Naive B cell (primary cell): ENCODE results near the gene RDH14. TPM values are rescaled to one million over a fixed set of nuclear protein-coding genes. Genes with fewer than 3 reads are reported as not detected.
A peak's percentile ranks its signal among the peaks of the same experiment; 100 is the strongest.

Experiments
- ATAC-seq, 2 donors: fragments of 150-1000 bp; cut with Tn5 transposase; 2 replicates each; pipeline ENCODE4 v1.10.0; 2021; ENCODE audit warnings: low read depth in 2 of 2, mild to moderate bottlenecking in 2 of 2, moderate library complexity in 2 of 2
- DNase-seq: peaks from one replicate; pipeline ENCODE4 v3.0.0; 2022
- H3K27ac Mint-ChIP-seq, 6 donors: one replicate each; pipeline ENCODE4 v1.8.0; 2020 to 2022; ENCODE audit warnings: mild to moderate bottlenecking in 6 of 6, mixed read lengths in 6 of 6, moderate library complexity in 5 of 6, inconsistent platforms in 2 of 6
- H3K27me3 Mint-ChIP-seq, 3 donors: one replicate each; pipeline ENCODE4 v1.8.0; 2021 to 2022; ENCODE audit warnings: mixed read lengths in 3 of 3, mild to moderate bottlenecking in 1 of 3
- H3K36me3 Mint-ChIP-seq, 2 donors: one replicate each; pipeline ENCODE4 v1.8.0; 2020 to 2022; ENCODE audit warnings: mixed read lengths in 2 of 2, inconsistent platforms in 1 of 2, mild to moderate bottlenecking in 1 of 2
- H3K4me1 Mint-ChIP-seq, 3 donors: one replicate each; pipeline ENCODE4 v1.8.0; 2020 to 2022; ENCODE audit warnings: mixed read lengths in 3 of 3, inconsistent platforms in 1 of 3, mild to moderate bottlenecking in 1 of 3, moderate library complexity in 1 of 3
- H3K4me3 Mint-ChIP-seq, 8 donors: one replicate each; pipeline ENCODE4 v1.8.0; 2020 to 2022; ENCODE audit warnings: mild to moderate bottlenecking in 8 of 8, mixed read lengths in 8 of 8, moderate library complexity in 8 of 8, inconsistent platforms in 2 of 8
- H3K9me3 Mint-ChIP-seq, 7 donors: one replicate each; pipeline ENCODE4 v1.8.0; 2020 to 2022; ENCODE audit warnings: mixed read lengths in 7 of 7, mild to moderate bottlenecking in 5 of 7, inconsistent platforms in 2 of 7, moderate library complexity in 1 of 7
- polyA plus RNA-seq, 6 donors: library from polyadenylated mRNA; unstranded; fragments of 300-500 nt; fragmentation: Illumina TruSeq; gene quantifications; one replicate each; pipeline ENCODE4 v1.2.3, GENCODE V29; 2021; ENCODE audit warnings: low read depth in 6 of 6

Gene RDH14
- polyA plus RNA-seq, 6 donors from 2014 or later, result 44.7 to 66.8 (median 62.1) TPM

DNA sequence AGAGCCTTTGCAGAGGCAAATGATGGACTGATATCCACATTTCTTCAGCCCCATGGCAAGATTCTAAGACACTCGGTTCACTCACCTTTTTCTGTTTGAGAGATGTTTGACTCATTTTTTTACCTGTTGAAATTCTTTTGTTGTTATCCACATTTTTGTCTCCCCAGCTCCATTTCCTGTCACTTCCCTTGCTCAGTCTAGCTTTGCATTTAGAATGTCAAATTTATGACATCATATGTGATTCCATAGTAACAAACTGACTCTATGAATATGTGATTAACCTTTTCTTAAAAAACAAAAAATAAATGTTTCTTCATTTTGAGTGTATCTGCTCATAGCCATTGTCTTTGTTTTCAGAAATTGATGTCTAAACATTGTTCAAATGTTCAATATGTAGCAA, 28.9 kb upstream of the RDH14 start, which contains the start of gene NT5C1B:
Gene NT5C1B (minus strand): TSS at position 216 of the 400 bp plus-strand sequence. CDS start 101 bp downstream, at position 115.
- H3K4me3 Mint-ChIP-seq, result no peak within 1 kb of the TSS
- H3K36me3 Mint-ChIP-seq, result peaks cover 11 to 25% of the 10 kb centered on the region in 2 donors
- no peak within 1 kb of the TSS for H3K27ac Mint-ChIP-seq
- DNase-seq (no peak), ATAC-seq (no peak)
- H3K4me1 Mint-ChIP-seq, result no peaks in the 10 kb centered on the region
- peaks cover 0 to 5% (median 0%) of the 10 kb centered on the region in 3 donors for H3K27me3 Mint-ChIP-seq
- H3K9me3 Mint-ChIP-seq, result peaks cover 0 to 13% (median 2%) of the 10 kb centered on the region in 7 donors

- H3K27ac Mint-ChIP-seq, result no peak overlapping the region
- peaks cover 16 to 23% of the 10 kb centered on the region in 2 donors for H3K36me3 Mint-ChIP-seq
- no peak for DNase-seq
- ATAC-seq, result no peak
- H3K9me3 Mint-ChIP-seq, result peaks cover 0 to 13% (median 2%) of the 10 kb centered on the region in 7 donors
- H3K4me1 Mint-ChIP-seq, result no peaks in the 10 kb centered on the region
- no peak overlapping the region for H3K4me3 Mint-ChIP-seq
- H3K27me3 Mint-ChIP-seq, result peaks cover 0 to 5% (median 0%) of the 10 kb centered on the region in 3 donors
These were observed 28.3 kb upstream of the RDH14 start for GRCh38 chr2:18588802-18589201.

- Mint-ChIP-seq H3K27me3 (no peaks in the 10 kb centered on the region), H3K36me3 (peaks cover 21 to 25% of the 10 kb centered on the region in 2 donors), H3K4me1 (no peaks in the 10 kb centered on the region), H3K9me3 (peaks cover 0 to 19% (median 2%) of the 10 kb centered on the region in 7 donors), H3K27ac (no peak overlapping the region), H3K4me3 (no peak overlapping the region)
- no peak for DNase-seq
- no peak for ATAC-seq
These were observed 27.6 kb upstream of the RDH14 start for GRCh38 chr2:18588049-18588448.

DNA sequence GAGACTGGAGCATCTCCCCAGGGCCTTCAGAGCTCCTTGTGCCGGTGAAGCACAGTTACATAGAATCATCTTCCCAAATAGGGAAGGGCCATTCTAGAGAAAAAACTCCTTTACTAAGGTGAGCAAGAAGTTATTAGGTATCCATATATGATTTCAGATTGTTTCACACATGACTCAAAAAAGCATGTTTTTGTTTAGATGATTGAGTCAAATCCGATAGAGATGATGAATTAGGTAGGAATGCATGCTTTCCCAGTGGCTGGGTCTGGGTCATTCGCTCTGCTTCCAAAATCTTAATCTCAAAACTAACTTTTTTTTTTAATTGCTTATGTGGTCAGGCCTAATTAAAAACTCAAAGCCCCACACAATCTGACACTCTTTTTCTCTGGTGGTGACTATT, 25.1 kb upstream of the RDH14 start:
- no peak for DNase-seq
- Mint-ChIP-seq H3K27ac (no peak overlapping the region), H3K27me3 (no peaks in the 10 kb centered on the region), H3K4me1 (no peaks in the 10 kb centered on the region), H3K4me3 (no peak overlapping the region), H3K36me3 (peaks cover 15 to 21% of the 10 kb centered on the region in 2 donors), H3K9me3 (peaks cover 0 to 19% (median 2%) of the 10 kb centered on the region in 7 donors)
- no peak for ATAC-seq

- Mint-ChIP-seq H3K27me3 (no peaks in the 10 kb centered on the region), H3K4me3 (no peak overlapping the region), H3K27ac (no peak overlapping the region), H3K4me1 (no peaks in the 10 kb centered on the region), H3K9me3 (peaks cover 0 to 22% (median 2%) of the 10 kb centered on the region in 7 donors), H3K36me3 (peaks cover 15 to 21% of the 10 kb centered on the region in 2 donors)
- ATAC-seq, result no peak
- no peak for DNase-seq
These were observed 24.1 kb upstream of the RDH14 start for GRCh38 chr2:18584608-18584954.

DNA sequence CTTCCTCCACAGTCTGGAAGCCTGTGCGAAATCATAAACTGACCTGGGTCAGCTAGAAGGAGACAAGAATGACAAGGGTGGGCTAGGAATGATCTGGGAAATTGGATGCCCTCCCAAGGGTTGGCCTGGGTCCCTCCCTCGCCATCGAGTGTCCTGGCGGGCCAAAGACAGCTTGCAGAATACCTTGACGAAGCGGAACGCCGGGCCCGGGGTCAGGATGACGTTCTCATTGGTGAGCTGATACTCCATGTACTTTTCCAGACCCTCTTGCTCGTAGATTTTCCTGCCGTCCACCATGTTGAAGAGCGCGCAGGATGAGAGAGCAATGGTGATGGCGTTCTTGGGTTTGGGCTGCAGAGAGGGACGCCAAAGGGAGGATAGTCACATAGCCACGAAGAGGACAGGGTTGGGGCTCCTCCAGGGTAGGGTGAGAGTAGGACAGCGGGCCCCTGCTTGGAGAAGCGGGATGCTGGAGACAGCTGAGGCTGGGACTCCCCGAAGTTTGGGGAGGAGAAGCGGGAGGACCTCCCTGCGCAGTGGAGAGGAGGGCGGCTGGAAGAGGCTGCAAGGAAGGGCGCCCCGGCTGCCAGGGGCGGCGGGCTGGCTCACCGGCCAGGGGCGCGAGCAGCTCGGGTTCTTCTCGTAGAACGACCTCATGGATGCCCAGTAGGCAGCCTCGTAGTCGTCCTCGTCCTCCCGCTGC, 23.6 kb upstream of the RDH14 start:
- Mint-ChIP-seq H3K27ac (no peak overlapping the region), H3K4me3 (peak overlapping the region in 1 of 8 donors; percentile 22), H3K9me3 (peaks cover 0 to 27% (median 5%) of the 10 kb centered on the region in 7 donors), H3K4me1 (no peaks in the 10 kb centered on the region), H3K36me3 (peaks cover 15 to 21% of the 10 kb centered on the region in 2 donors), H3K27me3 (no peaks in the 10 kb centered on the region)
- no peak for ATAC-seq
- no peak for DNase-seq

- Mint-ChIP-seq H3K27me3 (peaks cover 0 to 7% (median 4%) of the 10 kb centered on the region in 3 donors), H3K4me1 (no peaks in the 10 kb centered on the region), H3K9me3 (peaks cover 0 to 42% (median 19%) of the 10 kb centered on the region in 7 donors), H3K36me3 (peaks cover 21 to 26% of the 10 kb centered on the region in 2 donors), H3K4me3 (no peak overlapping the region), H3K27ac (no peak overlapping the region)
- ATAC-seq, result no peak
- no peak for DNase-seq
These were observed 20.2 kb upstream of the RDH14 start for GRCh38 chr2:18580606-18581005.

DNA sequence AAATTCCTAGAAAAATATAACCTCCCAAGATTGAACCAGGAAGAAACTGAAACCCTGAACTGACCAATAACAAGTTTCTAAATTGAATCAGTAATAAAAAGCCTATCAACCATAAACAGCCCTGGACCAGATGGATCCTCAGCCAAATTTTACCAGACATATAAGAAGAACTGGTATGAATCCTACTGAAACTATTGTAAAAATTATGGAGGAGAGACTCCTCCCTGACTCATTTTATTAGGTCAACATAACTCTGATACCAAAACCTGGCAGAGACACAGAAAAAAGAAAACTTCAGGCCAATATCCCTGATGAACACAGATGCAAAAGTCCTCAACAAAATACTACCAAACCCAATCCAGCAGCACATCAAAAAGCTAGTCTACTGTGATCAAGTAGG, 17.6 kb upstream of the RDH14 start:
- Mint-ChIP-seq H3K27me3 (peaks cover 0 to 7% (median 4%) of the 10 kb centered on the region in 3 donors), H3K36me3 (peaks cover 13 to 16% of the 10 kb centered on the region in 2 donors), H3K27ac (no peak overlapping the region), H3K9me3 (peaks cover 0 to 31% (median 17%) of the 10 kb centered on the region in 7 donors), H3K4me3 (no peak overlapping the region), H3K4me1 (no peaks in the 10 kb centered on the region)
- DNase-seq, result no peak
- ATAC-seq, result no peak

- Mint-ChIP-seq H3K4me3 (no peak overlapping the region), H3K27me3 (peaks cover 0 to 5% (median 0%) of the 10 kb centered on the region in 3 donors), H3K27ac (no peak overlapping the region), H3K9me3 (peaks cover 0 to 14% (median 10%) of the 10 kb centered on the region in 7 donors), H3K36me3 (peaks cover 28 to 38% of the 10 kb centered on the region in 2 donors), H3K4me1 (peaks cover 0 to 5% (median 0%) of the 10 kb centered on the region in 3 donors)
- DNase-seq (no peak), ATAC-seq (no peak)
These were observed 5.8 kb upstream of the RDH14 start for GRCh38 chr2:18566145-18566769.

GRCh38 chr2:18560797-18561085, 288 bp upstream of the RDH14 start:
- H3K4me1 Mint-ChIP-seq, result peaks cover 29 to 41% (median 32%) of the 10 kb centered on the region in 3 donors
- H3K4me3 Mint-ChIP-seq, result peak overlapping the region; percentile 86 to 97 (median 95)
- DNase-seq (no peak), ATAC-seq (no peak)
- peaks cover 0 to 12% (median 10%) of the 10 kb centered on the region in 7 donors for H3K9me3 Mint-ChIP-seq
- H3K36me3 Mint-ChIP-seq, result peaks cover 9 to 15% of the 10 kb centered on the region in 2 donors
- peak overlapping the region; percentile 91 to 97 (median 95) for H3K27ac Mint-ChIP-seq
- no peaks in the 10 kb centered on the region for H3K27me3 Mint-ChIP-seq

DNA sequence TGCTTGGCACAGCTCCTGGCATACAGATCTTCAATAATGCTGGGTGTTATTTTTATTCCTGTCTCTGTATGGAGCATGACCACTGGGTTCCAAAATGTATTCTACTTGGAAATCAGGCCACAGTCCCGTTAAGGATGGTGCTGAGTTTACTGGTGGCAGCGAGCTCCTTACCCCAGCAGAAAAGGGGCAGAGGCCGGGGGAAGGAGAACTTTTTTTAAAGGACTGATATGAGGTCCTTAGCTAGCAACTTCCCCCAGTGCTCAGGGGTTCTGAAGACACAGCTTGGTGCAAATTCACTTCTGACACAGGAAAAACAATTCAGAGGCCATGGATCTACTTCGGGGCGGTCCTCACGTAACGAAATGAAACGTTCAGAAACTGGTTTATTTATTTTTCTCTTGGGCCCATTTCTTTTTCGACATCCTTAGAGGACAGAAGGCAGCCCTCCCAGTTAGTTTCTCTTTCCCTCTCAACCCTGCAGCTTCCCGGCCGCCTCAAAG, 872 bp downstream of the RDH14 start:
- Mint-ChIP-seq H3K9me3 (peaks cover 0 to 7% (median under 1%) of the 10 kb centered on the region in 7 donors), H3K27ac (peak overlapping the region; percentile 91 to 98 (median 98)), H3K36me3 (peaks cover 7% of the 10 kb centered on the region in 2 donors), H3K4me1 (peaks cover 36 to 41% (median 36%) of the 10 kb centered on the region in 3 donors), H3K4me3 (peak overlapping the region; percentile 86 to 96 (median 94)), H3K27me3 (no peaks in the 10 kb centered on the region)
- DNase-seq (no peak), ATAC-seq (no peak)

DNA sequence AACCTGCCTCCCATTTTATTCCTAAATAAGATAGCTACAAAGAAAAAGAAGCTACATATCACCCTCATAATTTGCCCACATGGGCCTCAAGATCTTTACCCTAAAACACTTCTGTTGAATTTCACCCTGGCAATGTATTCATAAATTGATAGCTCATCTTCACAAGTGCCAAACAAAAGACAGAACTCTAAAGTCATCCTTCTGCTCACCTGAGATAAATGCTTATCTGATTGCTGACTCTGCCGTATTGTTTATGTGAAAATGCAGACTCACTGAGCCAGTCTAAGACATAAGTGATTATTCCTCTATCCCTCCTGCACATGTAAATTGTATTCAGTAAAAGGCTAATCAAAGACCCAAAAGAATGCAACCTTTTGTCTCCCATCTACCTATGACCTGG, 2.0 kb downstream of the RDH14 start:
- Mint-ChIP-seq H3K4me3 (peak overlapping the region in 2 of 8 donors; percentile 37 to 96), H3K27me3 (no peaks in the 10 kb centered on the region), H3K9me3 (peaks cover 0 to 1% (median 0%) of the 10 kb centered on the region in 7 donors), H3K36me3 (peaks cover 5 to 7% of the 10 kb centered on the region in 2 donors), H3K4me1 (peaks cover 40 to 44% (median 41%) of the 10 kb centered on the region in 3 donors), H3K27ac (peak overlapping the region in 3 of 6 donors; percentile 20 to 91 (median 70))
- DNase-seq, result no peak
- ATAC-seq, result no peak

- H3K9me3 Mint-ChIP-seq, result no peaks in the 10 kb centered on the region
- H3K36me3 Mint-ChIP-seq, result peaks cover under 1 to 7% of the 10 kb centered on the region in 2 donors
- DNase-seq (no peak), ATAC-seq (no peak)
- H3K4me1 Mint-ChIP-seq, result peaks cover 40 to 46% (median 44%) of the 10 kb centered on the region in 3 donors
- peak overlapping the region in 1 of 8 donors; percentile 58 for H3K4me3 Mint-ChIP-seq
- H3K27ac Mint-ChIP-seq, result peak overlapping the region in 1 of 6 donors; percentile 52
- no peaks in the 10 kb centered on the region for H3K27me3 Mint-ChIP-seq
These were observed 3.3 kb downstream of the RDH14 start for GRCh38 chr2:18557121-18557520.
